ENCODE measurements around the gene RNF144B.
"Not testable (repeated sequence)": the region's sequence is repeated elsewhere in the genome, so short reads cannot be mapped to it uniquely, and the experiment has no call there.

Gene RNF144B

GRCh38 chr6:18371010-18371409 lies 16.1 kb upstream of the RNF144B start:
- DNase-seq (ENCODE audit: low read depth in 4 of 4, low spot score in 1 of 4), result no peak

DNA sequence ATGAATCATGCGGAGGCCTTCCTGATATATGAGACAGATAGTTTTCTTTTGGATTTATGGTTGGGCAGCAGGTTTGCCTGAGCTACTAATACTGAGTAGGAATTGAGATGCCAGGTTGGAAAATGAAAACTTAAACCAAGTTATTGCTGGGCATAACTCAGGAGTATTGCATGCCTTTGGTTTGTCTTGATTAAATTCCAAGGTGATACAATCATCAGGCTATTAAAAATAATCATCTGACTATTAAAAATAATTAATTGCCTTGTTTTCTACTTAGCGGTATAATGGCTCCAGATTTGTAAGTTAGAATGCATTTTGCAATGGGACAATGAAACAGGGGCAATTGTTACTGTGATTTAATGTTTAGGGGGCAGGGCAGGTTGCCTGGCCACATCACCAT lies 15.5 kb upstream of the RNF144B start:
- no peak for DNase-seq (ENCODE audit: low read depth in 4 of 4, low spot score in 1 of 4)

DNA sequence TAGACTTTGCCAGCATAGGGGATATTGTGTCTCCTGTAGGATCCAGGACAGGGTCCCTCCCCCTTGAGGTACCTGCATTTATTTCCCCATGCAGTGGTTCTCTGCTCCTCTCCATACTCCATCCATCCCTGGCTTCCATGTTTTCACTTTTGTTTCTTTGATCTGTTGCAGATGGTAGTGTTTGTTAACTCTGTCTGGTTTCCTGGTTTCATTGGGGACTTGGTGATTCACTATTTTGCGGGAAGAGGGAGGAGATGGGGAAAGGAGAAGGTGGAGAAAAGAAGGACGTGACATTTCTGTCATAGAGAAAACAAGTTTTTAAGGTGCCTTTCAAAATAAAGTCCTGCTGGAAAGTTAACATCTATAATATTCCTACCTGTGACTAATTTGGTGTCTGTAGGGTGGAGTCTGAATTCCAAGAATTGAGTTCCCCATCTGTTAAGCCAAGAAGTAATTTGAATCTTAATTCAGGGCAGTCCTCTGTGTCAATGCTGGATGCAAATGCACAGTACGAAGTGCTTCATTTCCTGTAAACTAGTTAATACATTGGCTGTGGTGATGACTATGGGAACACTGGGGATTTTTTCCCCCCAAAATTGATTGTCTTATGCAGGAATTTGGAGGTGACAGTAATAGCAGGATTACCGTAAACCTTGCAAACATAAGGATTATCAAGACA lies 6.9 kb upstream of the RNF144B start:
- no peak for DNase-seq (ENCODE audit: low read depth in 4 of 4, low spot score in 1 of 4)

GRCh38 chr6:18380851-18381250 lies 6.3 kb upstream of the RNF144B start:
- no peak for DNase-seq (ENCODE audit: low read depth in 4 of 4, low spot score in 1 of 4)

DNA sequence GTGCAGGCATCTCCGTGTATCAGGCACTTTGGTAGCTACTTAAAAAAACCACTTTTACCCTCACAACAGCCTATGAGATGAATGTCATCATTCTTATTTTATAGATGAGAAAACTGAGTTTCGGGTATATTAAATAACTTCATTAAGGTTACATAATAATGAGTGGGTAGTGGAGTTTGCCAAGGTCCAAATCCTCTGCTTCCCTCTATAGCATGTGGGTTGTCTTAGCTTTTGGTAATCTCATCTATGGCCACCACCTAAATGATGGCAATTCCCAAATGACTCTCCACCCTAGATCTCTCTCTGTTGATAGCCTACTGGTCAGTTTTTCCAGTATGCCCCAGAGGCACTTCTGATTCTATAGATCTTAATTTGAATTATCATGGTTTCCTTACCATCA lies 3.7 kb upstream of the RNF144B start:
- DNase-seq (ENCODE audit: low read depth in 4 of 4, low spot score in 1 of 4), result no peak

GRCh38 chr6:18384621-18385020 lies 2.5 kb upstream of the RNF144B start:
- no peak for DNase-seq (ENCODE audit: low read depth in 4 of 4, low spot score in 1 of 4)

DNA sequence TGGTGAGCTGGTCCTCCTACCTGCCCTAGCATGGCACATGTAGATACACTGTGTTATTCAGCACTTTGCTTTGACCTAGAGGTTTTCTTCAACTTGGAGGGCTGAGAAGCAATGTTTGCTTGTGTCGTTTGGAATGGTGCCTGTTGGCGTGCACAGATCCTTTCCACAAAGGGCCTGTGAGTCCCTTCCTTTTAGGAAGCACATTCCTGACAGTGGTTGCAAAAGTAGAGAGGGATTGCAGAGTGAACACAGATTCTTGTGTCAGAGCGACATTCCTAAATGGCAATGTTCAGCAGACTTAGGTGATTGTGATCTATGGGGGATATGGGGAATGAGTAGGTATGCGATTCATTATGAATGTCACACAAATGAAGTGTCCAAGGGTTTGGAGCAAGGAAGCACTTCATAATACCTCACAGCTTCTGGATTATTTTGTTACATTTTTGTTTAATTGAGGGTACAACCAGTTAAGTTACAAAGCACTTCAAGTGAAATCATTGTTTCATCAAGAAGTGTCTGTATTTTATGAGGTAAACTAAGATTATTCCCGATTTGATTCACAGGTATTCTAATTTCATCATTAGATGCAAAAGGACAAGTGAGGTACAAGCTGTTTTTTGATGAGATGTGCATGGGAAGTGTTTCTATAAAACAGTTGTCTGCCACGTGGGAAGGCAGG lies 713 bp upstream of the RNF144B start:
- DNase-seq (ENCODE audit: low read depth in 4 of 4, low spot score in 1 of 4), result no peak

DNA sequence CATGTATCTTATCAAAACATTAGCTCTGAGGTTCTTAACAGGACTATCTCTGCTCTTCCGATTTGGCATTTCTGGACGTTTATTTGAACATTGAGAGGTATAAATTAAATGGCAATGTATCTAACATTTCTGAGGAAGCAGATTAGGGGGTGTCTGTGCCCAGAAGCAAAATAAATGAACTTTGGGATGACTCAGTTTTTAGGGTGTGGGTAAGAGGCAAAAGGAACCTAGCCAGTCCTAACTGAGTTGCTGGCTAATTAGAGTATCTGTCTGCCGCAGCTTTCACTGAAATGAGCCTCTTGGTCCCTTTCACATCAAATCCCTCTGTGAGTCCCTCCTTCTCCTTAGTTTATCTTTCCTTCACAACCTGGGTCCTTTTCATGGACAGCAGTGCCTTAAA lies 1.1 kb downstream of the RNF144B start:
- no peak for DNase-seq (ENCODE audit: low read depth in 4 of 4, low spot score in 1 of 4)

- no peak for DNase-seq (ENCODE audit: low read depth in 4 of 4, low spot score in 1 of 4)
Measured at GRCh38 chr6:18388942-18389341, 1.8 kb downstream of the RNF144B start.

DNA sequence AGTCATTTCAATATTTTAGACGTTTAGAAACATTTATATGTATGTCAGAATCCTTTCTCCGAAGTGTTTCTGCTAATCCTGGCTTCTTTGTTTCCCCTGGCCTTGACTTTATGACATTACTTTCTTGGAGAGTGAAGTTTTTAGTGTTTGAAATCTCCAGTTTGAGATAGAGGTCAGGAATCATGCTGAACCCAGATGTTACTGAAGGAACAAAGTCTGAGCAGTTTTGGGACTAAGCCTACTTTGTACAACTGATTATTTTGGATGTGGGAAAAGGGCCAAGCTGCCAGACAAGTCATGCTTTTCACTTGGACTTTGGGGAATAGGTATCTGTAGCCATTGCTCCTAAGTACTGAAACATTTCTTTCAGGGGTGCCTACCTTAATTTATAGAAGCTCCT lies 2.3 kb downstream of the RNF144B start:
- DNase-seq (ENCODE audit: low read depth in 4 of 4, low spot score in 1 of 4), result no peak

- no peak for DNase-seq (ENCODE audit: low read depth in 4 of 4, low spot score in 1 of 4)
Measured at GRCh38 chr6:18390476-18390875, 3.3 kb downstream of the RNF144B start.

DNA sequence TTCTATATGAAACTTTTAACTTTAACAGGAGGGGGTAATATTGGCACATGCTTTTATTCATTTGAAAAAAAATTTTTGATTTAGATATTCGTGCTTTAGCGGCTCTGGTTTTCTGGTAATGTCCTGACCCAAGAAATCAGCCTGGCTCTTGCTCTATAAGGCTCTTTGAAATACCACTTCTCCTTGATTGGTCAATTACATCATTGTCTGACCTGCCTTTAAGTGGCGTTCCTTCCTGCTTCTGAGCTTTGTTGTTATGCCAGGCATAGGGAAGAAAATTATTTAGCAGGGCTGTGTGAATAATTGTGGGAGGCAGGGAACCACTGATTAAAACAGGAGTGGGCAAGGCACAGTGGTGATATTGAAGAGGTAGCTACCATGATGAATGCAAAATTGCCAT lies 3.9 kb downstream of the RNF144B start:
- DNase-seq (ENCODE audit: low read depth in 4 of 4, low spot score in 1 of 4), result no peak

DNA sequence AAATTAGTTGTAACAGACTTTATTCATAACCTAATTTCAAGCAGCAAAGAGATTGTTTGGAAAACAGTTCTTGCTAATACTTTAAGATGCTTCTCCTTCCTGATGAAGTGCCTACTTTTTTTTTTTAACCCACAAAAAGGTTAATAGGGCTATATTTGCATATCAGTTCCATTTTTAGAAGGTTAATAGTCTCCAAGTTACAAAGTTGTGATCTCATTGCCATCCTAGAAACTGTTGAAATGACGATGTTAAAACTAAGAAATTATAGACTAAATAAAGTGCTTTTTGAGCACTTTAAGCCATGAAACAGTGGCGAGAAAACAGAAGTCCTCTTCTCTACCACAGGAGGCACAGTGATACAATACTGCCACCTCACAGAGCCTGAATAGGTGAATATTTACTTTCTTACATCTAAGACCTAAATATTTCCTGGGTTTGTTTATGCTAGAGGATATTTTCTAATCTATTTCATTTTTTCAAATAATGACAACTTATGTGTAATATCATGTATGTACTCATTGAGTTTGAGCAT lies 5.3 kb downstream of the RNF144B start:
- no peak for DNase-seq (ENCODE audit: low read depth in 4 of 4, low spot score in 1 of 4)

DNA sequence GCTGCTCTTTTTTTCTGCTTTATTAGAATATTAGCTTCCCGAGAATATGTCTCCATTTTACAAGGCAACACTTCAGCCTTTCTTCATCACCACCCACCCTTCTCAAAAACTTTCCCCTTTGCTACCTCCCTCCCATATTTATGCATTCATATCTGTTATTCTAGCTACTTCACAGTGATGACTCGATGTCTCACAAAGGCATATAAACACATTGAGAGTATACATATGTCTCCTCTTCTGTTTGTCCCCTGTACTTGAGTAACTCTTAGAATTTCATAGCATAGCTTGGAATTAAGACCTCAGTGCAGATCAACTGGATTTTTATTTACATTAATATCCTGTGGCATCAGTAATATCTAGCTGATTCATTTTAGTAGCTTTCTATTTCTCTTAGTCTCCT lies 6.5 kb downstream of the RNF144B start:
- DNase-seq (ENCODE audit: low read depth in 4 of 4, low spot score in 1 of 4), result no peak

GRCh38 chr6:18395177-18395855 lies 8.2 kb downstream of the RNF144B start:
- DNase-seq (ENCODE audit: low read depth in 4 of 4, low spot score in 1 of 4), result no peak

DNA sequence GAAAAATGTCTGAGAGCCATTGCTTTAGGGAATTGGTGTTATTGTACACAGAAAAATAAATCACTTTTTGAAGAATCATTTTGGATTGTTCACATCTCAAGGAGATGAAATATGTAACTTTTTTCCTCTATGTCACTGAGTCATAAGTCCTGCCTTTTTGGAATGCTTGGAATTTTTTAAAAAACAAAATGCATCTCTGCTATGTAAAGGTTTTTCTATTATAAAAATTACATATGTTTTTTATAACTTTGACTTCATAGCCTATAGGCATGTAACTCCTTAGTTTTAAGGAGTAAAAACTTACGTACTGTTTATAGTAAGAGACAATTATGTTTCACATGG lies 8.7 kb downstream of the RNF144B start:
- no peak for DNase-seq (ENCODE audit: low read depth in 4 of 4, low spot score in 1 of 4)

DNA sequence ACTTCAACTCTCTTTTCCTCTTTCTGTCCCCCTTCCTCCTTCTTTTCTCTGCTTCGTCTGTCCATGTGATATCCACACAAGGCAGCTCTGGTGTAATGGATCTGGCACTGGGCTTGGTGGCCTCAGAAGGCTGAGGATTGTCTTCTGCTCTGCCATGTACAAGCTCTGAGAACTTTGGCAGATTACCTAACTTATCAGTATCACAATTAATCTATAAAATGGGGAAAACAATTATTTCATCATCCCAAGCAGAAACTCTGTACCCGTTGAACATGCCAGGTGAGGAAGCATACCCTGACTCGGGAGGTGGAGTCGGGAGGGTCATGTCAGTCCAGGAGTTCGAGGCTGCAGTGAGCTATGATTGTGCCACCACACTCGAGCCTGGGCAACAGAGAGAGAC lies 10.6 kb downstream of the RNF144B start:
- no peak for DNase-seq (ENCODE audit: low read depth in 4 of 4, low spot score in 1 of 4)

DNA sequence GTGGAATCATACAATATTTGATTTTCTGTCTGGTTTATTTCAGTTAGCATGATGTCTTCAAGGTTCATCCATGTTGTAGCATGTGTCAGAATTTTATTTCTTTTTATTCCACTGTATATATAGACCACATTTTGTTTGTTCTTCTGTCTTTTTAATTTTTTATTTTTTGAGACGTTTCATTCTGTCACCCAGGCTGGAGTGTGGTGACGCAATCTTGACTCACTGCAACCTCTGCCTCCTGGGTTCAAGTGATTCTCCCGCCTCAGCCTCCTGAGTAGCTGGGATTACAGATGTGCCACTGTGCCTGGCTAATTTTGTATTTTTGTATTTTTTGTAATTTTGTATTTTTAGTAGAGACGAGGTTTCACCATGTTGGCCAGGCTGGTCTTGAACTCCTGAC lies 11.1 kb downstream of the RNF144B start:
- not testable (repeated sequence) for DNase-seq (ENCODE audit: low read depth in 4 of 4, low spot score in 1 of 4)

GRCh38 chr6:18400831-18401446 lies 13.8 kb downstream of the RNF144B start:
- DNase-seq (ENCODE audit: low read depth in 4 of 4, low spot score in 1 of 4), result no peak

- DNase-seq (ENCODE audit: low read depth in 4 of 4, low spot score in 1 of 4), result not testable (repeated sequence)
Measured at GRCh38 chr6:18404965-18405364, 17.8 kb downstream of the RNF144B start.

- DNase-seq (ENCODE audit: low read depth in 4 of 4, low spot score in 1 of 4), result no peak
Measured at GRCh38 chr6:18405477-18406293, 18.5 kb downstream of the RNF144B start.
